Transverse colon (tissue), 4 donors: ENCODE data around the gene FRRS1.

Experiments
- EP300 ChIP-seq: sonication (generic); formaldehyde crosslinking; IDR thresholded peaks from one replicate; pipeline ENCODE4 v1.6.1; 2017; ENCODE audit warnings: antibody characterized with exemption, low read depth
- POLR2A ChIP-seq: fragments of 450-650 bp; IDR thresholded peaks from one replicate; pipeline ENCODE4 v1.6.1; 2016; ENCODE audit warnings: antibody characterized with exemption, mild to moderate bottlenecking, moderate library complexity
- POLR2AphosphoS5 ChIP-seq, 3 donors: sonication (generic); formaldehyde crosslinking; IDR thresholded peaks; one replicate each; pipeline ENCODE4 v1.6.1; 2016; ENCODE audit warnings: antibody characterized with exemption in 3 of 3
- TF ChIP-seq, protein P1 (sequence below), 5 experiments: fragments of 200-600 bp in 3 of 5; fragments of 450-650 bp in 2 of 5; sonication (generic) in 3 of 5; IDR thresholded peaks; 1 replicate in 2 of 5; 2 replicates in 3 of 5; pipeline ENCODE4 v1.5.1; 2016 to 2017; ENCODE audit warnings: antibody characterized with exemption in 5 of 5, inconsistent platforms in 3 of 5, mild to moderate bottlenecking in 2 of 5, moderate library complexity in 1 of 5

DNA sequence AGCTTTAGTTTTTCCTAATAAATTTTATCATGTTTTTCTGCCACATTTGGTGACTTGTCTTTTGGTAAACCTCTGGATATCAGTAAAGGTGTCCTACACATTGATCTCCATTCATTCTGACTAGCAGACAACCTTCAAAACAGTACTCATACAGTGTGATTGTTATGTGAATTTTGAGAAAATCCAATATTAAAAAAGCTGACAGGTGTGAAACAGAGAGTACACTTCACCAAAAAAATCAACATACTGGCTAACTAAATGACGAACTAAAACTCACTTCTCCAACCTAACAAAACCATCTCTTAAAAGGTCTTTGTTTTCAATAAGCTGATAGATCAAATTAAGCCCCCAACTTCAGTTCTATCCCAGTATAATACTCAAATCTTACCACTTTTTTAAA, 1.5 kb downstream of the FRRS1 start:
- TF ChIP-seq, protein P1, sequence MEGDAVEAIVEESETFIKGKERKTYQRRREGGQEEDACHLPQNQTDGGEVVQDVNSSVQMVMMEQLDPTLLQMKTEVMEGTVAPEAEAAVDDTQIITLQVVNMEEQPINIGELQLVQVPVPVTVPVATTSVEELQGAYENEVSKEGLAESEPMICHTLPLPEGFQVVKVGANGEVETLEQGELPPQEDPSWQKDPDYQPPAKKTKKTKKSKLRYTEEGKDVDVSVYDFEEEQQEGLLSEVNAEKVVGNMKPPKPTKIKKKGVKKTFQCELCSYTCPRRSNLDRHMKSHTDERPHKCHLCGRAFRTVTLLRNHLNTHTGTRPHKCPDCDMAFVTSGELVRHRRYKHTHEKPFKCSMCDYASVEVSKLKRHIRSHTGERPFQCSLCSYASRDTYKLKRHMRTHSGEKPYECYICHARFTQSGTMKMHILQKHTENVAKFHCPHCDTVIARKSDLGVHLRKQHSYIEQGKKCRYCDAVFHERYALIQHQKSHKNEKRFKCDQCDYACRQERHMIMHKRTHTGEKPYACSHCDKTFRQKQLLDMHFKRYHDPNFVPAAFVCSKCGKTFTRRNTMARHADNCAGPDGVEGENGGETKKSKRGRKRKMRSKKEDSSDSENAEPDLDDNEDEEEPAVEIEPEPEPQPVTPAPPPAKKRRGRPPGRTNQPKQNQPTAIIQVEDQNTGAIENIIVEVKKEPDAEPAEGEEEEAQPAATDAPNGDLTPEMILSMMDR (IDR thresholded peaks at IDR 0.05): no peak
- TF ChIP-seq POLR2AphosphoS5 (IDR thresholded peaks at IDR 0.05): no peak
- TF ChIP-seq POLR2A: no peak
- no peak for TF ChIP-seq EP300
